GM10847 (cell line): ENCODE measurements around the gene TRIM4.

Experiments
- POLR2A ChIP-seq: IDR thresholded peaks from 2 replicates; pipeline ENCODE4 v1.6.1; 2011; ENCODE audit not compliant: insufficient read length; ENCODE audit errors: extremely low read depth

The TRIM4 gene

DNA sequence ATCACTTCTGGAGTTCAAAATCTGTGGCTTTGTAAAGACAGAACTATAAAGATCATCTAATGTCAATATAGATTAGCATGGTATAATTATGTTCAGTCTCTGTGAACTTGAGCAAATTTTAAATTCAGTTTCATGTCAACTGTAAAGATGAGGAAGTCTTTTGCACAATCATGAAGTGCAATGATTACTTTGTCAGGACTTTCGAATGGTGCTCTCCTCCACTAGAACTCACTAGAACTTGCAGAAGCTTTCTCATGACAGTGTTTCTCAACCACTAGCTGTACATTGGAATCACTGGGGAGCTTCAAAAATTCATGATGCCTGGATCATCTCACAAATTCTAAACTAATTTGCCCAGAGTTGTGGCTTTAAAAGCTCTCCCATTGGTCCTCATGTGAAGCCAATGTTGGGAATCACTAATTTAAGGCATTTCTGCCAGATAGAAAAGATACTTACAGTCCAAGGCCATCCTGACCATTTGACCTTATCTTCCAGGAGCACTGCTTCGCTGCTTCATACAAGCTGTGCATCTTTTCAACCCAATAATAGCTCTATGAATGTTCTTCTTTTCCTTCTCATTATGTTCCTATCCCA is 55.4 kb downstream of the TRIM4 start:
- TF ChIP-seq POLR2A = no peak

DNA sequence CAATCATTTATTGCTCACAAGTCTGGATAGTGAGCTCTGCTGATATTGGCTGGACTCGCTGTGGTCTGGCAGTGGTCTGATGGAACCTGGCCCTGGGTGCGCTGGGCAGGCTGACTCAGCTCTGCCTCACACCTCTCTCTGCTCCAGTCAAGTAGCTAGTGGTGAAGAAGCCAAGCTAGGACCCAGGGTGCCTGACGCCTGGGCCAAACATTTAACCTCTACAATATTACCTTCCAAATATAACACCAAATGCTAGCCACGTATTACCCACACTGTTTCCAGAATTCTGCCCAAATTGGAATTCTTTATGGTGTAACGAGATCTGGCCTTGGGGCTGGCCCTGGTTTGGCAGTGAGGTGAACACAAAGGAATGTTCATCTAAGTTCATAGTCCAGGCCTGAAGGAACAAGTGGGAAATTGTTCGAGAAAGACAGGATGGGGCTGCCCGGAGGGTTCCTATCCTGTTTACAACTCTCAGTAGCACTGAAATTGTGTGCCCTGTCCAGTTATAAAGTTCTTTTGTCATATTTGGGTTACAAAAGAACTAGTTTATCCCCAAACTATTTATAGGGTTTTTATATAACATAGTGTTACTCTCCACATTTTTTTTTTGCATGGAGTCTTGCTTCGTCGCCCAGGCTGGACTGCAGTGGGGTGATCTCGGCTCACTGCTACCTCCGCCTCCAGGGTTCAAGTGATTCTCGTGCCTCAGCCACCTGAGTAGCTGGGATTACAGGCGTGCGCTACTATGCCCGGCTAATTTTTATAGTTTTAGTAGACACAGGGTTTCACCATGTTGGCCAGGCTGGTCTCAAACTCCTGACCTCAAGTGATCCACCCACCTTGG is 58.8 kb downstream of the TRIM4 start:
- no peak for TF ChIP-seq POLR2A

DNA sequence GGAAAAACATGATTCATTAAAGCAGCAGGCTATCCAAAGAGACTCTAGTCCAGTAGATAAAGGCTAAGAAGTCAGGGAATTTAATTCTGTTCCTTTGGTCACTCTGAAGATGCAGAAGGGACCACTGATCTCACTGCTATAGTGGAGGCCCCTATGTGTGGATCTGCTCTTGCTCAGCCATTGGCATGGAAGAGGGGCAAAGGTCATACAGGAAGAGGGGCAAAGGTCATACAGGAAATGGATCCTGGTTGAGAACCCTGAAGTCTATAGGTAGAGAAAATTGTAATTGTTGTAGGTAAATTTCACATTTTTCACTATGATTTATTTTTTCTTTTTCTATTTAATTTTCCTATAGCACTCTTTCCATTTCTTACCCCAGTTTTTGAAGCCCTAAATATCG is 64.1 kb downstream of the TRIM4 start:
- TF ChIP-seq POLR2A = no peak

DNA sequence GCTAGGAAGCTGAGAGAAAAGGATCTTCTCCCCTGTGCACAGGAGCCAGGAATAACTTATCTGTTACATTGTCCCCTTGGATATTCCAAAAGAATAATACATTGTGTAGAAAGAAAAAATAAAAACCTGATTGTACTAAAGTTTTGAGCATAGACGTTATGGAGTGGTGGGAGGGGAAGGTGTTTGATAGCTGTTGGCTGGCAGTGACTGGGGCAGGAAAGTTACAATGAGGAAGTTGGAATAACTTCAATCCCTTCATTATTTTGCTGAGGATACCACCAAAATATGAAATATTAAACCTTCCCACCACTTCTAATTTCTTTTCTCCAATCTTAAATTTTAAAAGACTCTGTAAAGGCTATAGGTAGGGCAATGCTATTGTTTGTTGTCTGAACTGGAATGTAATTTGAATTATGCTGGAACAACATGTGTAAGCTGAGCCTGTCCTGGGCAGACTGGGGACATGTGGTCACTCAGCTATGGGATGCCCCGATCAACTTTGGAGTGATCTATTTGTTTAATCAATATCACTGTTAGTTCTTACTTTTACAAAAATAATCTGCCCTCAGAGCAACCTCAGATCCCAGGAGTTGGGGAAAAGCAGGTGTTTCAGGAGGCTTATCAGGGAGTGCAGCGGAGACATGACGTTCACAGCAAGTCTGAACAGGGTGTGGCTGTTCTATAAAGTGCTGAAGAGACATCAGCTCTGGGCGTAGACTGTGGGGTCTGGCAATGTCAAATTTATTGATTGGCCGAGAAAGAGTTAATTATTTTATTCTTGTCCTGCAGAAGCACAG is 70.7 kb downstream of the TRIM4 start:
- TF ChIP-seq POLR2A = no peak

DNA sequence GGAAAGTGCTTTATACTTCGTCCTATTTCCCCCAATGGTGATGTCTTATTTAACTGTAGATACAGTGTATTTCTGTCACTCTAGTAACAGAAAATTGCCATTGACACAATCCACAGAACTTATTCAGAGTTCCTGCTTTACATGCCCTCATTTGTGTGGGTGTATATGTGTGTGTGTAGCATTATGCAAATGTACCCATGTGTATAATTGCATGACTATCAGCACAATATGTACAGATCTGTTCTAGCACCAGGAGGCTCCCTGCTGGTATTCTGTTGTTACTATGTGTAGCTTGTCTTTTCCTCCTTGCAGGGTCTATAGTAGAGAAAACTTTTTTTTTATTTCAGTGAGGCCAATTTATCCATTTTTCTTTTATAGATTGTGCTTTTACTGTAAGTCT is 75.0 kb downstream of the TRIM4 start:
- no peak for TF ChIP-seq POLR2A

DNA sequence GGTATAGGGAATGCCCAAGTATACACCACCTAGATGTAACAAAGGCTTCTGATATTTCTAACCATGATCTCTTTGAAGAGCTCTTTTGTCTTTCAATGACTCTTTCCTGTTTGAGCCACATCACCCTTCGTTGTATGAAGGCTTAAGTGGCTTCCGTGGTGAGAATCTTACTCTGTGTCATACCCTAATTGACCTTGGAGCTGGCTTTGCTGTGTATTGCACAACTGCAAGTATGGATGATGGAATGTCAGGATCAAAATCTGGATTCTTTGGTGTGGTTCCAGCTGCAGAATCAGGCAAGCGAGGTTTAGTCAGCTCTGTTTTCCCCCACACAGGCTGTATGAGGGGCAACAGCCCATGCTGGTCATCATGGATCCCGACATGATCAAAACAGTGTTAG is 75.5 kb downstream of the TRIM4 start:
- no peak for TF ChIP-seq POLR2A

DNA sequence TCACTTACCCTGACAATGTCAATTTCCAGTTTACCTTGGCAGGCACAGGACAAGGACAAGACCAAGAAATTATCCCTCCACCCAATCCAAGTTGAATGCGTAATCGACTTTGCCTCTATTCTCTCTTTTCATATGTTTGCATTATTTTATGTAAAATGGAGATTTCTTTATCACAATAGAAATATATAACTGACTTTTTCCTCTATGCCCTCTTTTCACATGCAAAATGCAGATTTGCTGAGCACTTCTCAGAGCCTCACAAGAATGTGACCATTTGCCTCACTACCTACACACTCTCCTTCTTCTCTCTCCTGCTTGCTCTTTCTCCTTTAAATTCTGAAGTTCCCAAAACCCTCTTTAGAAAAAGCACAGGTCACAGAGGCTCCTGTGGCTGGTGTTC is 76.4 kb downstream of the TRIM4 start:
- TF ChIP-seq POLR2A = no peak
